HG03095 (cell line): ENCODE results near the gene SCUBE1.
A peak's percentile ranks its signal among the peaks of the same experiment; 100 is the strongest.

Experiments
- ATAC-seq: cut with Tn5 transposase; IDR thresholded peaks from one replicate; pipeline ENCODE4 v1.9.1; 2021; ENCODE audit warnings: moderate library complexity; ENCODE audit not compliant: unreplicated experiment

Gene SCUBE1

GRCh38 chr22:43206509-43207161 is 136.5 kb downstream of the SCUBE1 start:
- ATAC-seq = no peak

GRCh38 chr22:43205748-43206508 is 137.2 kb downstream of the SCUBE1 start:
- ATAC-seq = no peak

GRCh38 chr22:43205261-43205691 is 137.9 kb downstream of the SCUBE1 start:
- no peak for ATAC-seq

GRCh38 chr22:43203471-43203981 is 139.6 kb downstream of the SCUBE1 start:
- no peak for ATAC-seq

GRCh38 chr22:43202756-43203410 is 140.3 kb downstream of the SCUBE1 start:
- ATAC-seq = no peak

- no peak for ATAC-seq
Observed at GRCh38 chr22:43202326-43202725, 140.8 kb downstream of the SCUBE1 start.

- no peak for ATAC-seq
Observed at GRCh38 chr22:43201486-43202219, 141.5 kb downstream of the SCUBE1 start.

- ATAC-seq = no peak
Observed at GRCh38 chr22:43200555-43200954, 142.6 kb downstream of the SCUBE1 start.

- no peak for ATAC-seq
Observed at GRCh38 chr22:43200031-43200430, 143.1 kb downstream of the SCUBE1 start.

GRCh38 chr22:43199541-43199940 is 143.6 kb downstream of the SCUBE1 start:
- ATAC-seq = no peak

GRCh38 chr22:43198936-43199335 is 144.2 kb downstream of the SCUBE1 start:
- ATAC-seq = no peak

- ATAC-seq = no peak
Observed at GRCh38 chr22:43198126-43198525, 145.0 kb downstream of the SCUBE1 start.

- no peak for ATAC-seq
Observed at GRCh38 chr22:43197271-43197941, 145.8 kb downstream of the SCUBE1 start.

GRCh38 chr22:43191831-43192230 is 151.3 kb downstream of the SCUBE1 start:
- ATAC-seq = no peak

GRCh38 chr22:43188829-43189545 is 154.2 kb downstream of the SCUBE1 start:
- no peak for ATAC-seq

- peak; percentile 65 for ATAC-seq
Observed at GRCh38 chr22:43187171-43188099, 155.7 kb downstream of the SCUBE1 start.

GRCh38 chr22:43186272-43187170 is 156.7 kb downstream of the SCUBE1 start, which contains the start of gene TTLL12:
TTLL12 (minus strand) TSS chr22:43187134; CDS start chr22:43187069, 65 bp downstream.
- ATAC-seq = peak; percentile 44

- no peak for ATAC-seq
Observed at GRCh38 chr22:43185860-43186261, 157.3 kb downstream of the SCUBE1 start.
